GM12872 (cell line): ENCODE data around the gene VWA3B.

Experiments
- TF ChIP-seq, protein P1 (sequence below): IDR thresholded peaks from 3 replicates; pipeline ENCODE4 v1.5.1; 2011; ENCODE audit warnings: low read depth, mild to moderate bottlenecking, low read length, moderate library complexity; ENCODE audit not compliant: insufficient read depth

Gene VWA3B

DNA sequence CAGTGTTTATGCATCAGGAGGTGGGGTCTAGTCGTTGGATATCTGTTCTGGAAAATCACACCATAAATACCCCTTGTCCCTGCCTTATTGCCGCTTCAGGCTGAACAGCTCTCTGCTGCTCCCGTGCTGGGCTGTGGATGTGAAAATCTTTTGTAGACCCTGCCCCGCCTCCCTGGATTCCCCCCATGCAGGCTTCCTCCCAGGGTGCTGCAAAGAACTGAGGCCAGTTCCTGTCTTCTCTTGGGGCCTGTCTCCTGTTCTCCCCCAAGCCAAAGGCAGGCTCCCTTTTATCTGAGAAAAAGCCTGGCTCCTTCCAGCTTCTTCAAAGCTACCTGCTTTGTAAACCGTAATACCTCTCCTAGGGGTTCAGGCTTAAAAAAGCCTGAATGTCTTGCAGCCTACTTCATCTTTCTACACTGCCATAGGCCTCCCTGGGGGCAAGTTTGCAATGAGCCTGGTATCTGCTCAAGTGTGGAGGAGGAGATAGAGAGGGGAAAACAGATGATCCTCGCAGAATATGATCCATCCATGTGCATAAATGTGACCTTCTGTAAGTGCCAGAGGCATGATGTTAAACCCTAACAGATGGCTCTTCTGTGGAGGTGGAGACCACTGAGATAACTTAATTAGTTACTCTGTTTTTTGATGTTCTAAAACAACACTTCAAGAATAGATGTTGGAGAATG, 55.3 kb downstream of the VWA3B start:
- TF ChIP-seq, protein P1, sequence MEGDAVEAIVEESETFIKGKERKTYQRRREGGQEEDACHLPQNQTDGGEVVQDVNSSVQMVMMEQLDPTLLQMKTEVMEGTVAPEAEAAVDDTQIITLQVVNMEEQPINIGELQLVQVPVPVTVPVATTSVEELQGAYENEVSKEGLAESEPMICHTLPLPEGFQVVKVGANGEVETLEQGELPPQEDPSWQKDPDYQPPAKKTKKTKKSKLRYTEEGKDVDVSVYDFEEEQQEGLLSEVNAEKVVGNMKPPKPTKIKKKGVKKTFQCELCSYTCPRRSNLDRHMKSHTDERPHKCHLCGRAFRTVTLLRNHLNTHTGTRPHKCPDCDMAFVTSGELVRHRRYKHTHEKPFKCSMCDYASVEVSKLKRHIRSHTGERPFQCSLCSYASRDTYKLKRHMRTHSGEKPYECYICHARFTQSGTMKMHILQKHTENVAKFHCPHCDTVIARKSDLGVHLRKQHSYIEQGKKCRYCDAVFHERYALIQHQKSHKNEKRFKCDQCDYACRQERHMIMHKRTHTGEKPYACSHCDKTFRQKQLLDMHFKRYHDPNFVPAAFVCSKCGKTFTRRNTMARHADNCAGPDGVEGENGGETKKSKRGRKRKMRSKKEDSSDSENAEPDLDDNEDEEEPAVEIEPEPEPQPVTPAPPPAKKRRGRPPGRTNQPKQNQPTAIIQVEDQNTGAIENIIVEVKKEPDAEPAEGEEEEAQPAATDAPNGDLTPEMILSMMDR = no peak

DNA sequence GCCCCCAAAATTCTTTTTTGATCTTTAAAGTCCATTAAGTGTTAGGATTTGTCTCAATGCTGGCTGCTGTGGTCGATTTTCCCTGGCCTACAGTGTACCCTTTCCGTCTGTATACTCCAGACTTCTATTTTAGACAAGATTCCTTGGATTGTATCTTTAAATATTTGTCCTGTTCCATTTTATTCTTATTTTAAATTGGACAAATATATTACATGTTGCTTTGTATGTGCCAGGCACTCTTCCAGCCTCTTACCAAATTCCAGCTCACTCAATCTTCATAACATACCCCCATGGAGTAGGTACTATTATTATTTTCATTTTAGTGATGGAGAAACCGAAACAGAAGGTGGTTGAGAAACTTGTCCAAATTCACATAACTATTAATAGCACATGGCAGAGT, 58.1 kb downstream of the VWA3B start:
- TF ChIP-seq, protein P1 = no peak

DNA sequence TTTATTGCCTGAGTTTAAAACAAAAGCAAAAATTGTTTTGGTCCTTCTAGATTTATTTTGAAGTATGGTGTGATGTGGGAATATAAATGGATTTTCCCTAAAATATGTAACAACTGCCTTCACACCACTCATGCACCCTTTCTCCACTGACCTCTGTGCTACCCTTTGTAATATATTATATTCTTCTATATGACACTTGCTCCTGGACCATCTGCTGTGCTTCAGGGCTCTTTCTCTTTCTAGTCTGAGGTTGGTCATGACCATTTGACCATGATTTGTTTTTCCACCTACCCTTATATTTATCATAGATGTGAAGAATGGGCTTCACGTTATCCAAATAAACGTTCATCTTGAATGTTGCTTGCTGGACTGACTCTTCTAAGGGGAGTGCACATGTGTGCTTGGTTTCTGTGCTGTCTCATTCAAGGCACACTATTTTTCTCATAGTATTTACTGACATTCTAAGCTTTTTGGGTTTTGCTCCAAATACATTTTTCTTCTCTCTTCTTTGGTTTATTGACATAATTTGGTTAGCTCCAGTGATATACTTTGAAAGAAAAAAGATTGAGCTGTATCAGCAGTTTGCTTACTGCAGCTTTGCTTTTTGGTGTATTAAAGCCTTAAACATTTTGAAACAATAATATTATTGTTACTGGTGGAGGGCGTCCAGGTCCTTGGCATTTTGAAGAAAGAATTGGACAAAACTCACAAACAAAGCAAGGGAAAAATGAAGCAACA, 61.8 kb downstream of the VWA3B start:
- TF ChIP-seq, protein P1 = no peak

DNA sequence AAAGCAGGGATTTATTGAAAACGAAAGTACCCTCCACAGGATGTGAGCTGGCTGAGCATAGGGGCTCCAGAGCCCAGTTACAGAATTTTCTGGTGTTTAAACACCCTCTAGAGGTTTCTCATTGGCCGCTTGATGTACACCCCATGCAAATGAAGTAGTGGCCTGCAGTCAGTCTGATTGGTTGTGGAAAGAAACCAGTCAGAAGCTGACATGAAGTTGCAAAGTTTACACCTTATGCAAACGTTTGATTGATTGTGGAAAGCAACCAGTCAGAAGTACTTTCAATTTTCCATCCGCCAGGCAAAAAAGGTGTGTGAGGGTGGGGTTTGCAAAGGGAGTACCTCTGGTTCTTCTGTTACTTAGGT, 62.3 kb downstream of the VWA3B start:
- TF ChIP-seq, protein P1 = no peak

DNA sequence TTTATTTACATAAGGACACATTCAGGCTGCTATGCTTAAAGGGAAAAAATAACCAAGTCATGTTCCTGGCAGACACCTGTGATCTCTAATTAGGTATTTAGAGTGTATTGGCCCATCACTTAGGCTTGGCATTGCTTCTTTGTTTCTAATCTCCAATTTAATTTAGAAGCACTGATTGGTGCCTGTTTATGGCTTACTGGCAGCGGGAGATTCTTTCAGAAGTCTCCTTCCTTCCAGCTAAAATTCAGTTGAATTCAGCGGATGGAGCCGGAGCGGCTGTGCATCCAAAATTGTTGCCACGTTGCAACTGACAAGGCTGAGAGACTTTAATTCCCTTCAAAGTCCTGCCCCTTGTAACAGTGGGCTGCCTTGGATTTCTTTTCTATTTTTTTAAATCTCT, 66.5 kb downstream of the VWA3B start:
- TF ChIP-seq, protein P1 = no peak

DNA sequence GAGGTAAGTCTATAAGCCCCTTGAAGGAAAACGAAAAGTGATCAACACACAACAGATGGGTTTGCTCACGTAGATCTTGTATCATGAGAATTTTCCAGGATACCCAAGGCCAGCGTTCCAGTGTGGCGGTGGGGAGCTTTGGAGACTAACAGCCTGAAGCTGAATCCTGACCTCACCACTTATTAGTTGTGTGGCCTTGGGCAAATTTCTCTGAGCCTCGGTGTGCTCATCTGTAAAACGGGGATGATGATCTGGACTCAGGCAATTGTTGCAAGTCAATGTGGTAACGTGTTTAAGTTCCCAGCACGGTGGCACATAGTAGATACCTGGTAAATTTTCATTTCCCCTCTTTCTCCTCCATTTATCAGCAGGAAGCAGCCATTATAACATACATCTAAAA, 68.3 kb downstream of the VWA3B start:
- TF ChIP-seq, protein P1 = no peak

DNA sequence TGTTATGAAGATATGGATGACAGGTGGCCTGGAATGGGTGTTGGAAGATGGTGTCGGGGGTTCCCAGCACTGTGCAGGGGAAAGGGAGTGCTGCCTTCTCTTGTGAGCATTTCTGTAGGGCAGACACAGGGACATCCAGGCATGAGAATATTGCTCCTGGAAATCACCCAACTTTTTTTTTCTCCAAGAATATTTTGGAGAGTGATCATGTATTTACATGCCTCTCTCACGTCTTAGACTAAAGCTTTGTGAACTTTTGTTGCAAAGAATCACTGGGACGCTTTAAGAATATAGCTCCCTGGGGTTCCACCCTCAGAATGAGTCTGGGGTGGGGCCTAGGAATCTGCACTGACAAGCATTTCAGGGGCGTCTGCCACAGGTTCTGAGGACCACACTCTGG, 68.7 kb downstream of the VWA3B start:
- TF ChIP-seq, protein P1 = no peak
